Upper lobe of right lung (tissue), 1 donor: Measurements from ENCODE around the gene ZNF343. TPM values are rescaled to one million over a fixed set of nuclear protein-coding genes. Genes with fewer than 3 reads are reported as not detected.

Source experiments
- ATAC-seq: fragments of 200-7000 bp; cut with Tn5 transposase; one replicate; pipeline ENCODE4 v1.9.1; 2020; ENCODE audit warnings: mild to moderate bottlenecking, moderate library complexity
- DNase-seq: peaks from one replicate; pipeline ENCODE4 v3.0.0-alpha.2; 2020
- H3K27ac ChIP-seq: fragments of 200-600 bp; one replicate; pipeline ENCODE4 v1.8.0; 2022
- H3K27me3 ChIP-seq: fragments of 200-600 bp; one replicate; pipeline ENCODE4 v1.8.0; 2022; ENCODE audit warnings: mild to moderate bottlenecking
- H3K36me3 ChIP-seq: fragments of 200-600 bp; one replicate; pipeline ENCODE4 v1.8.0; 2022
- H3K4me1 ChIP-seq: fragments of 200-600 bp; one replicate; pipeline ENCODE4 v1.8.0; 2022
- H3K4me3 ChIP-seq: fragments of 200-600 bp; one replicate; pipeline ENCODE4 v1.8.0; 2022; ENCODE audit warnings: mild to moderate bottlenecking
- H3K9me3 ChIP-seq: fragments of 200-600 bp; one replicate; pipeline ENCODE4 v1.8.0; 2022
- intact Hi-C: fragments of 100-400 bp; cut with DNase I; formaldehyde crosslinking; loops from one replicate; pipeline ENCODE4 v1.11.0; 2022
- long read RNA-seq: library from polyadenylated mRNA; unstranded; transcript quantifications from one replicate; pipeline ENCODE4 v2.0.0, GENCODE V29; 2021
- total RNA-seq: library from RNA; stranded (reverse); fragmentation: NEBNext Ultra II Directional; extraction: Animal tissue kit (Norgen Biotek cat#: 25700); gene quantifications from one replicate; pipeline ENCODE4 v1.2.1, GENCODE V29; 2021
- TF ChIP-seq, protein P1 (sequence below): fragments of 200-600 bp; IDR thresholded peaks from one replicate; pipeline ENCODE4 v1.8.0; 2022; ENCODE audit warnings: antibody characterized with exemption
- donor health status: DM: no; HTN: yes; CAD: no; lungs with severe emphysema.

Gene ZNF343
- 8.3 TPM for total RNA-seq
- long read RNA-seq, partial matches to known transcripts, result 2 of 22 reads
- long read RNA-seq, other reads (novel, unspliced or antisense), result 16 of 22 reads

GRCh38 chr20:2508631-2509467 lies at the start of gene ZNF343:
ZNF343 (minus strand) TSS chr20:2508915; CDS start chr20:2493895, 15,020 bp downstream.
- DNase-seq, result peak; percentile 88
- TF ChIP-seq, protein P1, sequence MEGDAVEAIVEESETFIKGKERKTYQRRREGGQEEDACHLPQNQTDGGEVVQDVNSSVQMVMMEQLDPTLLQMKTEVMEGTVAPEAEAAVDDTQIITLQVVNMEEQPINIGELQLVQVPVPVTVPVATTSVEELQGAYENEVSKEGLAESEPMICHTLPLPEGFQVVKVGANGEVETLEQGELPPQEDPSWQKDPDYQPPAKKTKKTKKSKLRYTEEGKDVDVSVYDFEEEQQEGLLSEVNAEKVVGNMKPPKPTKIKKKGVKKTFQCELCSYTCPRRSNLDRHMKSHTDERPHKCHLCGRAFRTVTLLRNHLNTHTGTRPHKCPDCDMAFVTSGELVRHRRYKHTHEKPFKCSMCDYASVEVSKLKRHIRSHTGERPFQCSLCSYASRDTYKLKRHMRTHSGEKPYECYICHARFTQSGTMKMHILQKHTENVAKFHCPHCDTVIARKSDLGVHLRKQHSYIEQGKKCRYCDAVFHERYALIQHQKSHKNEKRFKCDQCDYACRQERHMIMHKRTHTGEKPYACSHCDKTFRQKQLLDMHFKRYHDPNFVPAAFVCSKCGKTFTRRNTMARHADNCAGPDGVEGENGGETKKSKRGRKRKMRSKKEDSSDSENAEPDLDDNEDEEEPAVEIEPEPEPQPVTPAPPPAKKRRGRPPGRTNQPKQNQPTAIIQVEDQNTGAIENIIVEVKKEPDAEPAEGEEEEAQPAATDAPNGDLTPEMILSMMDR, result no peak
- H3K27ac ChIP-seq, result peak within 1 kb of the TSS; percentile 94
- no peaks in the 10 kb centered on the region for H3K9me3 ChIP-seq
- peak within 1 kb of the TSS; percentile 80 for H3K4me3 ChIP-seq
- no peaks in the 10 kb centered on the region for H3K27me3 ChIP-seq
- intact Hi-C loops, result no loop called here
- no peaks in the 10 kb centered on the region for H3K36me3 ChIP-seq
- peaks cover 14% of the 10 kb centered on the region for H3K4me1 ChIP-seq
- peak; percentile 98 for ATAC-seq

- intact Hi-C loops, result no loop called here
- Histone ChIP-seq H3K36me3 (no peaks in the 10 kb centered on the region), H3K27ac (no peak overlapping the region), H3K4me3 (no peak overlapping the region), H3K9me3 (no peaks in the 10 kb centered on the region), H3K27me3 (peaks cover 53% of the 10 kb centered on the region), H3K4me1 (peaks cover 9% of the 10 kb centered on the region)
- ATAC-seq, result no peak
- TF ChIP-seq, protein P1, result no peak
- no peak for DNase-seq
These were observed 49.3 kb upstream of the ZNF343 start for GRCh38 chr20:2557873-2558580.

- no peak for DNase-seq
- H3K4me1 ChIP-seq, result no peaks in the 10 kb centered on the region
- no peaks in the 10 kb centered on the region for H3K36me3 ChIP-seq
- H3K27ac ChIP-seq, result no peak overlapping the region
- TF ChIP-seq, protein P1, result no peak
- ATAC-seq, result no peak
- no peaks in the 10 kb centered on the region for H3K9me3 ChIP-seq
- H3K4me3 ChIP-seq, result no peak overlapping the region
- intact Hi-C loops, result no loop called here
- peaks cover 9% of the 10 kb centered on the region for H3K27me3 ChIP-seq
These were observed 36.9 kb upstream of the ZNF343 start for GRCh38 chr20:2545594-2545993.

GRCh38 chr20:2544211-2544610 lies 35.5 kb upstream of the ZNF343 start:
- TF ChIP-seq, protein P1, result no peak
- intact Hi-C loops, result no loop called here

DNA sequence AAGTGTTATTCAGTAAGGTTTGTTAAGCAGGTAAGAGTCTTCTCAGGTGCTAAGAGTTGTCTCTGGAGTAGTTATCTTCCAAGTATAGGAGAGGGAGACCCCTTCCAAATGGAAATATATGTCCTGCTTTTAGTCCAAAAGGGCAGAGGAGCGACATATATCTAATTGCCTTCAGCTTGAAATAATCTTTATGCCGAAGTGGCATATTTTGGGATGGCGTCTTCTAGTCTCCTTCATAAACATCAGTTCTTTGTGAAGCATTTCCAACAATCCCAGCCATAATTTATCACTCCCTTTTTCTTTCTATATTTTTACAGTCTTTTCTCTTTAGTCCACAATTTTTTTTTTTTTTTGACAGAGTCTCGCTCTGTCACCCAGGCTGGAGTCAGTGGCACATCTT lies 33.6 kb upstream of the ZNF343 start:
- H3K27ac ChIP-seq, result no peak overlapping the region
- H3K4me3 ChIP-seq, result no peak overlapping the region
- ATAC-seq, result no peak
- intact Hi-C loops, result no loop called here
- no peaks in the 10 kb centered on the region for H3K4me1 ChIP-seq
- H3K27me3 ChIP-seq, result peaks cover 9% of the 10 kb centered on the region
- TF ChIP-seq, protein P1, result no peak
- no peaks in the 10 kb centered on the region for H3K36me3 ChIP-seq
- H3K9me3 ChIP-seq, result no peaks in the 10 kb centered on the region
- no peak for DNase-seq

More at GRCh38 chr20:2544211-2544610, 35.5 kb upstream of the ZNF343 start:
- Histone ChIP-seq H3K27me3 (peaks cover 5% of the 10 kb centered on the region), H3K4me3 (no peak overlapping the region), H3K36me3 (no peaks in the 10 kb centered on the region), H3K27ac (no peak overlapping the region), H3K9me3 (no peaks in the 10 kb centered on the region), H3K4me1 (no peaks in the 10 kb centered on the region)
- ATAC-seq, result no peak
- no peak for DNase-seq
